ENCODE results near the gene CADPS2. TPM values are rescaled to one million over a fixed set of nuclear protein-coding genes. Genes with fewer than 3 reads are reported as not detected.

Gene CADPS2
- total and polyA plus RNA-seq, 10 of the 15 experiments (the other 5 are each of a cell fraction or from before 2014, with no cell fraction given): 0.05 to 7.5 (median 0.25) TPM

DNA sequence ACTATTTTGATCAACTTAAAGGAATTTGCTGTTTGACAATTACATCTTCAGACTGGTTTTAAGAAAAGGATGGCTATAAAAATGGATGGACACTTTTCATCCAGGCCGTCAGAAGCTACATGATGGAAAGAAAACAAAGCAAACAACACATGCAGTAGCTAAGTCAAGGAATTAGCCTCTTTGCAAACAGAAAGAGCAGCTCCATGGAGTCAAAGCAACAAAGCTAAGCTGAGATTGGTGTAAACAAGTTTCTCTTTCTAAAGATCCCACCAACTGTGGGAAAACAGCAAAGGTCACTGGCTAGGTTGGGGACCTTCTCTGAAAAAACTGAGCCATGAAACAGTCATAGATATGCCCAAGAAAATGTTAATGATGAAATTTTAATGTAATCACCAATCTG is 286.2 kb downstream of the CADPS2 start:
- Histone ChIP-seq H3K36me3 (ENCODE audit: control insufficient read depth in 2 of 2, insufficient read depth in 2 of 2, low read length in 1 of 2) (no peaks in the 10 kb centered on the region), H3K79me2 (ENCODE audit: control insufficient read depth, insufficient read depth, low read length) (no peaks in the 10 kb centered on the region), H4K20me1 (ENCODE audit: control insufficient read depth, insufficient read depth) (no peaks in the 10 kb centered on the region), H3K4me3 (no peak overlapping the region), H3K4me1 (ENCODE audit: control insufficient read depth, insufficient read depth, low read length) (no peaks in the 10 kb centered on the region), H3K9ac (ENCODE audit: control insufficient read depth, insufficient read depth, low read length) (no peak overlapping the region), H3K9me3 (replicated peaks; ENCODE audit: control insufficient read depth, insufficient read depth, low read length) (no peaks in the 10 kb centered on the region), H3K27me3 (replicated peaks in 1 of 2; ENCODE audit: control insufficient read depth in 2 of 2, insufficient read depth in 2 of 2, low read length in 1 of 2) (no peaks in the 10 kb centered on the region), H2AFZ (ENCODE audit: control insufficient read depth, low read depth, low read length) (no peak overlapping the region), H3K4me2 (ENCODE audit: control insufficient read depth, insufficient read depth) (no peak overlapping the region), H3K27ac (ENCODE audit: control insufficient read depth, insufficient read depth) (no peak overlapping the region)
- BruUV-seq (replicated peaks): no TSS peak
- TF ChIP-seq, protein P1, sequence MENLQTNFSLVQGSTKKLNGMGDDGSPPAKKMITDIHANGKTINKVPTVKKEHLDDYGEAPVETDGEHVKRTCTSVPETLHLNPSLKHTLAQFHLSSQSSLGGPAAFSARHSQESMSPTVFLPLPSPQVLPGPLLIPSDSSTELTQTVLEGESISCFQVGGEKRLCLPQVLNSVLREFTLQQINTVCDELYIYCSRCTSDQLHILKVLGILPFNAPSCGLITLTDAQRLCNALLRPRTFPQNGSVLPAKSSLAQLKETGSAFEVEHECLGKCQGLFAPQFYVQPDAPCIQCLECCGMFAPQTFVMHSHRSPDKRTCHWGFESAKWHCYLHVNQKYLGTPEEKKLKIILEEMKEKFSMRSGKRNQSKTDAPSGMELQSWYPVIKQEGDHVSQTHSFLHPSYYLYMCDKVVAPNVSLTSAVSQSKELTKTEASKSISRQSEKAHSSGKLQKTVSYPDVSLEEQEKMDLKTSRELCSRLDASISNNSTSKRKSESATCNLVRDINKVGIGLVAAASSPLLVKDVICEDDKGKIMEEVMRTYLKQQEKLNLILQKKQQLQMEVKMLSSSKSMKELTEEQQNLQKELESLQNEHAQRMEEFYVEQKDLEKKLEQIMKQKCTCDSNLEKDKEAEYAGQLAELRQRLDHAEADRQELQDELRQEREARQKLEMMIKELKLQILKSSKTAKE (IDR thresholded peaks at IDR 0.05; ENCODE audit: low read depth, poor library complexity, severe bottlenecking): no peak
- TF ChIP-seq SMARCA5 (IDR thresholded peaks at IDR 0.05): 0 out of 2 replicates have a peak, but pooled peaks have one; percentile 15
- no peak for TF ChIP-seq CREM (IDR thresholded peaks at IDR 0.05; ENCODE audit: low read depth)
- TF ChIP-seq NFYA (IDR thresholded peaks at IDR 0.05; ENCODE audit: borderline replicate concordance, low read depth, low read length): no peak
- TF ChIP-seq, protein P2, sequence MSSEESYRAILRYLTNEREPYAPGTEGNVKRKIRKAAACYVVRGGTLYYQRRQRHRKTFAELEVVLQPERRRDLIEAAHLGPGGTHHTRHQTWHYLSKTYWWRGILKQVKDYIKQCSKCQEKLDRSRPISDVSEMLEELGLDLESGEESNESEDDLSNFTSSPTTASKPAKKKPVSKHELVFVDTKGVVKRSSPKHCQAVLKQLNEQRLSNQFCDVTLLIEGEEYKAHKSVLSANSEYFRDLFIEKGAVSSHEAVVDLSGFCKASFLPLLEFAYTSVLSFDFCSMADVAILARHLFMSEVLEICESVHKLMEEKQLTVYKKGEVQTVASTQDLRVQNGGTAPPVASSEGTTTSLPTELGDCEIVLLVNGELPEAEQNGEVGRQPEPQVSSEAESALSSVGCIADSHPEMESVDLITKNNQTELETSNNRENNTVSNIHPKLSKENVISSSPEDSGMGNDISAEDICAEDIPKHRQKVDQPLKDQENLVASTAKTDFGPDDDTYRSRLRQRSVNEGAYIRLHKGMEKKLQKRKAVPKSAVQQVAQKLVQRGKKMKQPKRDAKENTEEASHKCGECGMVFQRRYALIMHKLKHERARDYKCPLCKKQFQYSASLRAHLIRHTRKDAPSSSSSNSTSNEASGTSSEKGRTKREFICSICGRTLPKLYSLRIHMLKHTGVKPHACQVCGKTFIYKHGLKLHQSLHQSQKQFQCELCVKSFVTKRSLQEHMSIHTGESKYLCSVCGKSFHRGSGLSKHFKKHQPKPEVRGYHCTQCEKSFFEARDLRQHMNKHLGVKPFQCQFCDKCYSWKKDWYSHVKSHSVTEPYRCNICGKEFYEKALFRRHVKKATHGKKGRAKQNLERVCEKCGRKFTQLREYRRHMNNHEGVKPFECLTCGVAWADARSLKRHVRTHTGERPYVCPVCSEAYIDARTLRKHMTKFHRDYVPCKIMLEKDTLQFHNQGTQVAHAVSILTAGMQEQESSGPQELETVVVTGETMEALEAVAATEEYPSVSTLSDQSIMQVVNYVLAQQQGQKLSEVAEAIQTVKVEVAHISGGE (CRISPR knock-in tag; IDR thresholded peaks at IDR 0.05): no peak
- 62% methylated on average over 1 of the region's 1 CpG for WGBS (ENCODE audit: insufficient coverage, insufficient replicate concordance, low lambda C conversion rate, missing lambda C conversion rate)
- ChIA-PET CTCF (interaction anchor here (0.8 to 3.8 kb wide), 4 partner anchors 11 to 68 kb away, joined by 3 to 21 read pairs (median 4); no protein-coding TSS in a partner anchor), SMC1A (ENCODE audit: uncharacterized antibody, unreplicated experiment) (interaction anchor here (1.0 to 7.5 kb wide), 18 partner anchors 9 to 287 kb away, joined by 3 to 77 read pairs (median 6); no protein-coding TSS in a partner anchor), RAD21 (ENCODE audit: unreplicated experiment) (interaction anchor here (1.0 to 4.7 kb wide), 6 partner anchors 18 to 204 kb away, joined by 3 to 33 read pairs (median 4); no protein-coding TSS in a partner anchor), POLR2A (interaction anchor here (1.3 to 1.9 kb wide), 2 partner anchors 19 to 38 kb away, joined by 5 to 6 read pairs; no protein-coding TSS in a partner anchor)
- intact Hi-C loops (cut with micrococcal nuclease; ENCODE audit: unreplicated experiment): no loop called here
- FAIRE-seq: no peak
- ATAC-seq: no peak; the same call in 2 of the 3 replicates
- in situ Hi-C loops (cut with MboI): no loop called here
- no peak for DNase-seq (ENCODE audit: low read depth, low spot score)
